ENCODE data around the gene ZNF473. TPM values are rescaled to one million over a fixed set of nuclear protein-coding genes. Genes with fewer than 3 reads are reported as not detected.

The ZNF473 gene
- total and polyA plus RNA-seq, 2 of the 13 experiments (the other 11 are each of a cell fraction or from before 2014, with no cell fraction given), result 5.8 to 11.9 TPM

GRCh38 chr19:49987159-49987698 lies 38.6 kb upstream of the ZNF473 start (continued):
- TF ChIP-seq ZMYM3 (CRISPR knock-in tag; IDR thresholded peaks at IDR 0.05) (peak; percentile 81), CREM (IDR thresholded peaks at IDR 0.05) (no peak), CREM (CRISPR knock-in tag; IDR thresholded peaks at IDR 0.05) (peak; percentile 68; the same call in 1 of the 2 replicates), NAIF1 (CRISPR knock-in tag; IDR thresholded peaks at IDR 0.05; ENCODE audit: borderline replicate concordance) (peak; percentile 98), ZNF577 (CRISPR knock-in tag; IDR thresholded peaks at IDR 0.05; ENCODE audit: borderline replicate concordance, low read depth) (peak; percentile 99), HCFC1 (IDR thresholded peaks at IDR 0.05; ENCODE audit: low read depth, low read length) (no peak), AGO1 (IDR thresholded peaks at IDR 0.05; ENCODE audit: low read depth, low read length, poor library complexity, severe bottlenecking) (no peak), CENPX (CRISPR knock-in tag; IDR thresholded peaks at IDR 0.05) (peak; percentile 96; the same call in 1 of the 2 replicates), ZNF225 (CRISPR knock-in tag; IDR thresholded peaks at IDR 0.05) (peak; percentile 100), PAF1 (CRISPR knock-in tag; IDR thresholded peaks at IDR 0.05) (peak; percentile 94), HMGA1 (CRISPR knock-in tag; conservative IDR thresholded peaks at IDR 0.05) (no peak)
- TF ChIP-seq, protein P1, sequence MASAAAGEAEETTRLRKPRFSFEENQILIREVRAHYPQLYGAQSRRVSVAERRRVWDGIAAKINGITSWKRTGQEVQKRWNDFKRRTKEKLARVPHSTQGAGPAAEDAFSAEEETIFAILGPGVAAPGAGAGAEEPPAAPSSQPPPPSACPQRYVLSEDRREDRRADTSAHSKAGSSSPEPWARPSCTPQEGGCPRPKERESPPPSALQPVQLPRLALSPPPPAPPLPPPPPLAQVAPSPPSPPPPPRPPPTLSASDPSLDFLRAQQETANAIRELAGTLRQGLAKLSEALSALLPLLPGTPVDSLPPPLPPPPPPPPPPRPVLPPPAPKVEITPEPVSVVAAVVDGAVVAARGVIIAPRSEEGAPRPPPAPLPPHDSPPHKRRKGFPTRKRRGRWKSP (CRISPR knock-in tag; IDR thresholded peaks at IDR 0.05), result peak; percentile 99
- TF ChIP-seq, protein P2, sequence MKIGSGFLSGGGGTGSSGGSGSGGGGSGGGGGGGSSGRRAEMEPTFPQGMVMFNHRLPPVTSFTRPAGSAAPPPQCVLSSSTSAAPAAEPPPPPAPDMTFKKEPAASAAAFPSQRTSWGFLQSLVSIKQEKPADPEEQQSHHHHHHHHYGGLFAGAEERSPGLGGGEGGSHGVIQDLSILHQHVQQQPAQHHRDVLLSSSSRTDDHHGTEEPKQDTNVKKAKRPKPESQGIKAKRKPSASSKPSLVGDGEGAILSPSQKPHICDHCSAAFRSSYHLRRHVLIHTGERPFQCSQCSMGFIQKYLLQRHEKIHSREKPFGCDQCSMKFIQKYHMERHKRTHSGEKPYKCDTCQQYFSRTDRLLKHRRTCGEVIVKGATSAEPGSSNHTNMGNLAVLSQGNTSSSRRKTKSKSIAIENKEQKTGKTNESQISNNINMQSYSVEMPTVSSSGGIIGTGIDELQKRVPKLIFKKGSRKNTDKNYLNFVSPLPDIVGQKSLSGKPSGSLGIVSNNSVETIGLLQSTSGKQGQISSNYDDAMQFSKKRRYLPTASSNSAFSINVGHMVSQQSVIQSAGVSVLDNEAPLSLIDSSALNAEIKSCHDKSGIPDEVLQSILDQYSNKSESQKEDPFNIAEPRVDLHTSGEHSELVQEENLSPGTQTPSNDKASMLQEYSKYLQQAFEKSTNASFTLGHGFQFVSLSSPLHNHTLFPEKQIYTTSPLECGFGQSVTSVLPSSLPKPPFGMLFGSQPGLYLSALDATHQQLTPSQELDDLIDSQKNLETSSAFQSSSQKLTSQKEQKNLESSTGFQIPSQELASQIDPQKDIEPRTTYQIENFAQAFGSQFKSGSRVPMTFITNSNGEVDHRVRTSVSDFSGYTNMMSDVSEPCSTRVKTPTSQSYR (CRISPR knock-in tag; IDR thresholded peaks at IDR 0.05; ENCODE audit: borderline replicate concordance), result peak; percentile 97
- TF ChIP-seq, protein P3, sequence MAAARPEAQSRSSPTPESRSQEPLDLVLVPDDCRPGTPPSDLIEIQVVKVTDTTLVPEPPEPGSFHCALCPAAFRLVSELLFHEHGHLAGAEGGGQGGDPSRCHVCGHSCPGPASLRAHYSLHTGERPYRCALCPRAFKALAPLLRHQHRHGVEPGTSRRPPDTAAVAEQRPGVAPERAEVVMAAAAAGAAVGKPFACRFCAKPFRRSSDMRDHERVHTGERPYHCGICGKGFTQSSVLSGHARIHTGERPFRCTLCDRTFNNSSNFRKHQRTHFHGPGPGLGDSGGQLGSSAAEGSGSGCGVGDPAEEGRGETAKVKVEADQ (CRISPR knock-in tag; IDR thresholded peaks at IDR 0.05; ENCODE audit: borderline replicate concordance), result peak; percentile 100
- TF ChIP-seq, protein P4, sequence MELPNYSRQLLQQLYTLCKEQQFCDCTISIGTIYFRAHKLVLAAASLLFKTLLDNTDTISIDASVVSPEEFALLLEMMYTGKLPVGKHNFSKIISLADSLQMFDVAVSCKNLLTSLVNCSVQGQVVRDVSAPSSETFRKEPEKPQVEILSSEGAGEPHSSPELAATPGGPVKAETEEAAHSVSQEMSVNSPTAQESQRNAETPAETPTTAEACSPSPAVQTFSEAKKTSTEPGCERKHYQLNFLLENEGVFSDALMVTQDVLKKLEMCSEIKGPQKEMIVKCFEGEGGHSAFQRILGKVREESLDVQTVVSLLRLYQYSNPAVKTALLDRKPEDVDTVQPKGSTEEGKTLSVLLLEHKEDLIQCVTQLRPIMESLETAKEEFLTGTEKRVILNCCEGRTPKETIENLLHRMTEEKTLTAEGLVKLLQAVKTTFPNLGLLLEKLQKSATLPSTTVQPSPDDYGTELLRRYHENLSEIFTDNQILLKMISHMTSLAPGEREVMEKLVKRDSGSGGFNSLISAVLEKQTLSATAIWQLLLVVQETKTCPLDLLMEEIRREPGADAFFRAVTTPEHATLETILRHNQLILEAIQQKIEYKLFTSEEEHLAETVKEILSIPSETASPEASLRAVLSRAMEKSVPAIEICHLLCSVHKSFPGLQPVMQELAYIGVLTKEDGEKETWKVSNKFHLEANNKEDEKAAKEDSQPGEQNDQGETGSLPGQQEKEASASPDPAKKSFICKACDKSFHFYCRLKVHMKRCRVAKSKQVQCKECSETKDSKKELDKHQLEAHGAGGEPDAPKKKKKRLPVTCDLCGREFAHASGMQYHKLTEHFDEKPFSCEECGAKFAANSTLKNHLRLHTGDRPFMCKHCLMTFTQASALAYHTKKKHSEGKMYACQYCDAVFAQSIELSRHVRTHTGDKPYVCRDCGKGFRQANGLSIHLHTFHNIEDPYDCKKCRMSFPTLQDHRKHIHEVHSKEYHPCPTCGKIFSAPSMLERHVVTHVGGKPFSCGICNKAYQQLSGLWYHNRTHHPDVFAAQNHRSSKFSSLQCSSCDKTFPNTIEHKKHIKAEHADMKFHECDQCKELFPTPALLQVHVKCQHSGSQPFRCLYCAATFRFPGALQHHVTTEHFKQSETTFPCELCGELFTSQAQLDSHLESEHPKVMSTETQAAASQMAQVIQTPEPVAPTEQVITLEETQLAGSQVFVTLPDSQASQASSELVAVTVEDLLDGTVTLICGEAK (IDR thresholded peaks at IDR 0.05), result no peak
- TF ChIP-seq, protein P4 (CRISPR knock-in tag; IDR thresholded peaks at IDR 0.05), result peak; percentile 99
